HEK293 (cell line): Measurements from ENCODE around the gene CD109.

Source experiments
- CTCF ChIA-PET: fragments of 350-600 bp; formaldehyde crosslinking; extraction: SDS; loops from one replicate; lab custom pipeline; 2021; ENCODE audit warnings: antibody characterized with exemption; lab: Yijun Ruan, JAX
- POLR2A ChIA-PET: fragments of 300-600 bp; formaldehyde crosslinking; extraction: SDS; loops from one replicate; lab custom pipeline; 2020; ENCODE audit warnings: antibody characterized with exemption, inconsistent platforms; lab: Yijun Ruan, JAX
- H3K27ac ChIP-seq: fragments of 200-500 bp; sonication (Bioruptor generic); 2 replicates; pipeline ENCODE4 v1.5.1; 2014; ENCODE audit warnings: low read depth, low read length, control low read depth, inconsistent platforms; ENCODE audit errors: extremely low read depth
- H3K36me3 ChIP-seq, 2 experiments: fragments of 200-500 bp in 1 of 2; sonication (Bioruptor generic) in 1 of 2; 1 replicate in 1 of 2; 2 replicates in 1 of 2; pipeline ENCODE4 v1.5.1; 2014 to 2017; ENCODE audit warnings: inconsistent platforms in 2 of 2, low read length in 2 of 2; ENCODE audit not compliant: control insufficient read depth in 2 of 2, insufficient read depth in 1 of 2
- H3K4me1 ChIP-seq: fragments of 200-500 bp; sonication (Bioruptor generic); 2 replicates; pipeline ENCODE4 v1.5.1; 2014; ENCODE audit warnings: mild to moderate bottlenecking, low read length, inconsistent platforms; ENCODE audit not compliant: control insufficient read depth, insufficient read depth
- H3K4me3 ChIP-seq: 2 replicates; pipeline ENCODE4 v1.5.1; 2011; ENCODE audit warnings: low read depth, mild to moderate bottlenecking, control low read depth, low read length, moderate library complexity
- H3K9me3 ChIP-seq: fragments of 200-500 bp; sonication (Bioruptor generic); 2 replicates; pipeline ENCODE4 v1.5.1; 2014; ENCODE audit warnings: low read depth, low read length, inconsistent platforms; ENCODE audit not compliant: control insufficient read depth, insufficient read depth
- CTCF ChIP-seq: fragments of 450-650 bp; formaldehyde crosslinking; IDR thresholded peaks from 2 replicates; pipeline ENCODE4 v1.5.1; 2016; ENCODE audit warnings: missing biosample characterization, missing genetic modification characterization
- FEZF1 ChIP-seq: fragments of 450-650 bp; formaldehyde crosslinking; IDR thresholded peaks from 2 replicates; pipeline ENCODE4 v1.5.1; 2016; ENCODE audit warnings: missing biosample characterization, missing genetic modification characterization
- GLIS1 ChIP-seq: fragments of 450-650 bp; formaldehyde crosslinking; IDR thresholded peaks from 2 replicates; pipeline ENCODE4 v1.5.1; 2016; ENCODE audit warnings: missing biosample characterization, missing genetic modification characterization
- KLF10 ChIP-seq: fragments of 450-650 bp; IDR thresholded peaks from 2 replicates; pipeline ENCODE4 v1.5.1; 2018; ENCODE audit warnings: missing biosample characterization, mild to moderate bottlenecking, missing genetic modification characterization
- MZF1 ChIP-seq: fragments of 450-650 bp; formaldehyde crosslinking; IDR thresholded peaks from 2 replicates; pipeline ENCODE4 v1.5.1; 2017; ENCODE audit warnings: missing biosample characterization, missing genetic modification characterization, borderline replicate concordance
- SALL2 ChIP-seq: fragments of 450-650 bp; formaldehyde crosslinking; IDR thresholded peaks from 2 replicates; pipeline ENCODE4 v1.5.0; 2017; ENCODE audit warnings: missing biosample characterization, mild to moderate bottlenecking, missing genetic modification characterization, borderline replicate concordance
- ZBTB20 ChIP-seq: fragments of 450-650 bp; formaldehyde crosslinking; IDR thresholded peaks from 2 replicates; pipeline ENCODE4 v1.5.1; 2016; ENCODE audit warnings: missing biosample characterization, missing genetic modification characterization
- ZBTB21 ChIP-seq: fragments of 450-650 bp; formaldehyde crosslinking; IDR thresholded peaks from 2 replicates; pipeline ENCODE4 v1.5.1; 2017; ENCODE audit warnings: missing biosample characterization, missing genetic modification characterization
- ZNF132 ChIP-seq: fragments of 450-650 bp; formaldehyde crosslinking; IDR thresholded peaks from 2 replicates; pipeline ENCODE4 v1.5.1; 2017; ENCODE audit warnings: missing biosample characterization, missing genetic modification characterization, borderline replicate concordance
- ZNF133 ChIP-seq: fragments of 450-650 bp; formaldehyde crosslinking; IDR thresholded peaks from 2 replicates; pipeline ENCODE4 v1.5.1; 2016; ENCODE audit warnings: missing biosample characterization, missing genetic modification characterization
- ZNF140 ChIP-seq: fragments of 450-650 bp; formaldehyde crosslinking; IDR thresholded peaks from 2 replicates; pipeline ENCODE4 v1.5.1; 2016; ENCODE audit warnings: missing biosample characterization, missing genetic modification characterization
- ZNF169 ChIP-seq: fragments of 450-650 bp; formaldehyde crosslinking; IDR thresholded peaks from 2 replicates; pipeline ENCODE4 v1.5.1; 2016; ENCODE audit warnings: missing biosample characterization, missing genetic modification characterization
- ZNF223 ChIP-seq: fragments of 450-650 bp; formaldehyde crosslinking; IDR thresholded peaks from 2 replicates; pipeline ENCODE4 v1.5.1; 2016; ENCODE audit warnings: missing biosample characterization, missing genetic modification characterization
- ZNF24 ChIP-seq: fragments of 450-650 bp; formaldehyde crosslinking; IDR thresholded peaks from 2 replicates; pipeline ENCODE4 v1.5.1; 2016; ENCODE audit warnings: missing biosample characterization, missing genetic modification characterization
- ZNF350 ChIP-seq: fragments of 450-650 bp; formaldehyde crosslinking; IDR thresholded peaks from 2 replicates; pipeline ENCODE4 v1.5.0; 2017; ENCODE audit warnings: missing biosample characterization, mild to moderate bottlenecking, missing genetic modification characterization
- ZNF362 ChIP-seq: fragments of 450-650 bp; formaldehyde crosslinking; IDR thresholded peaks from 2 replicates; pipeline ENCODE4 v1.5.1; 2016; ENCODE audit warnings: missing biosample characterization, missing genetic modification characterization
- ZNF449 ChIP-seq: fragments of 450-650 bp; formaldehyde crosslinking; IDR thresholded peaks from 2 replicates; pipeline ENCODE4 v1.5.1; 2017; ENCODE audit warnings: missing biosample characterization, mild to moderate bottlenecking, missing genetic modification characterization, moderate library complexity
- ZNF513 ChIP-seq: fragments of 450-650 bp; IDR thresholded peaks from 2 replicates; pipeline ENCODE4 v1.5.1; 2018; ENCODE audit warnings: missing biosample characterization, missing genetic modification characterization
- ZNF518A ChIP-seq: fragments of 450-650 bp; formaldehyde crosslinking; conservative IDR thresholded peaks from 2 replicates; pipeline ENCODE4 v1.5.1; 2016; ENCODE audit warnings: low read depth, missing biosample characterization, missing genetic modification characterization
- ZNF548 ChIP-seq: fragments of 450-650 bp; formaldehyde crosslinking; IDR thresholded peaks from 2 replicates; pipeline ENCODE4 v1.5.1; 2016; ENCODE audit warnings: missing biosample characterization, missing genetic modification characterization
- ZNF561 ChIP-seq: fragments of 450-650 bp; IDR thresholded peaks from 2 replicates; pipeline ENCODE4 v1.5.1; 2018; ENCODE audit warnings: missing biosample characterization, missing genetic modification characterization, borderline replicate concordance
- ZNF623 ChIP-seq: fragments of 450-650 bp; formaldehyde crosslinking; IDR thresholded peaks from 2 replicates; pipeline ENCODE4 v1.5.1; 2016; ENCODE audit warnings: missing biosample characterization, missing genetic modification characterization
- ZNF639 ChIP-seq: fragments of 450-650 bp; formaldehyde crosslinking; IDR thresholded peaks from 2 replicates; pipeline ENCODE4 v1.5.1; 2016; ENCODE audit warnings: missing biosample characterization, missing genetic modification characterization
- ZNF701 ChIP-seq: fragments of 450-650 bp; formaldehyde crosslinking; IDR thresholded peaks from 2 replicates; pipeline ENCODE4 v1.5.1; 2016; ENCODE audit warnings: missing biosample characterization, missing genetic modification characterization
- ZNF785 ChIP-seq: fragments of 450-650 bp; formaldehyde crosslinking; IDR thresholded peaks from 2 replicates; pipeline ENCODE4 v1.5.1; 2016; ENCODE audit warnings: missing biosample characterization, missing genetic modification characterization
- ZNF843 ChIP-seq: fragments of 450-650 bp; formaldehyde crosslinking; IDR thresholded peaks from 2 replicates; pipeline ENCODE4 v1.5.1; 2016; ENCODE audit warnings: missing biosample characterization, missing genetic modification characterization

CD109 gene

GRCh38 chr6:73742433-73742832 is 46.4 kb downstream of the CD109 start:
- no peaks in the 10 kb centered on the region for H3K9me3 ChIP-seq
- no peak for TF ChIP-seq ZNF140
- no peak for TF ChIP-seq MZF1 (tag by site-specific recombination)
- no peak for TF ChIP-seq ZBTB20 (tag by site-specific recombination)
- TF ChIP-seq ZNF561 (tag by site-specific recombination), result no peak
- TF ChIP-seq ZNF548, result no peak
- TF ChIP-seq ZNF623, result no peak
- no peak for TF ChIP-seq ZNF449 (tag by site-specific recombination)
- no peak for TF ChIP-seq KLF10
- TF ChIP-seq ZNF350, result no peak
- no peak for TF ChIP-seq ZNF133
- TF ChIP-seq ZNF518A (tag by site-specific recombination), result no peak
- TF ChIP-seq ZNF639 (tag by site-specific recombination), result no peak
- no peak for TF ChIP-seq ZNF513 (tag by site-specific recombination)
- no peak for TF ChIP-seq ZNF223
- no peak for TF ChIP-seq GLIS1 (tag by site-specific recombination)
- TF ChIP-seq ZNF843 (tag by site-specific recombination), result no peak
- TF ChIP-seq ZNF701 (tag by site-specific recombination), result no peak
- no peak for TF ChIP-seq ZNF24 (tag by site-specific recombination)
- H3K4me1 ChIP-seq, result no peaks in the 10 kb centered on the region
- H3K27ac ChIP-seq, result no peak overlapping the region
- H3K36me3 ChIP-seq, result peaks cover 0 to 3% of the 10 kb centered on the region in 2 experiments; a peak in 1 of 3 replicates
- ChIA-PET CTCF (interaction anchor here (0.6 to 3.3 kb wide), 5 partner anchors 10 to 1466 kb away, joined by 3 to 16 read pairs (median 4); no protein-coding TSS in a partner anchor), POLR2A (no interaction called here)
- H3K4me3 ChIP-seq, result no peak overlapping the region

GRCh38 chr6:73743081-73743480 is 47.1 kb downstream of the CD109 start:
- no peaks in the 10 kb centered on the region for H3K4me1 ChIP-seq
- H3K9me3 ChIP-seq, result no peaks in the 10 kb centered on the region
- H3K36me3 ChIP-seq, result peaks cover 0 to 3% of the 10 kb centered on the region in 2 experiments; a peak in 1 of 3 replicates
- CTCF ChIA-PET, result interaction anchor here (0.6 to 3.3 kb wide), 5 partner anchors 10 to 1467 kb away, joined by 3 to 16 read pairs (median 5); no protein-coding TSS in a partner anchor
- no peak overlapping the region for H3K27ac ChIP-seq
- POLR2A ChIA-PET, result no interaction called here
- H3K4me3 ChIP-seq, result no peak overlapping the region
- TF ChIP-seq FEZF1 (tag by site-specific recombination) (no peak), ZNF132 (tag by site-specific recombination) (no peak), CTCF (no peak), ZNF362 (tag by site-specific recombination) (no peak), SALL2 (tag by site-specific recombination) (no peak), ZNF169 (tag by site-specific recombination) (no peak), ZNF785 (tag by site-specific recombination) (no peak), ZBTB21 (tag by site-specific recombination) (no peak)
